AG08396 (cell line): Measurements from ENCODE around the gene IMPG1.

ENCODE experiments used
- DNase-seq: peaks from one replicate; pipeline ENCODE4 v3.0.0; 2012; ENCODE audit warnings: low spot score, mixed read lengths

IMPG1 gene

DNA sequence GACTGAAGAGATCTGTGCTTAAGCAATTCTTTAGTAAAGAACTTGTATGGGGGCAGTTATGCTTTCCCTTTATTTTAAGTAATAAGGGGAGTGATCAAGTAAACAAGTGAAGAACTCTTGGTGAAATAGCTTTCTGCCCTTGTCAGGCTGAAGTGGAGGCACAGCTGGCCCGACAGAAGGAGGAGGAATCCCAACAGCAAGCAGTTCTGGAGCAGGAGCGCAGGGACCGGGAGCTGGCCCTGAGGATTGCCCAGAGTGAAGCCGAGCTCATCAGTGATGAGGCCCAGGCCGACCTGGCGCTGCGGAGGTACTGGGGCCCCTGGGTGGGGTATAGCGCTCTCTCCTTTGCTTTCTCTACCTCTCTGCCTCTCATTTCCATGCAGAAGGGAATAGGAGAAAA lies 180.1 kb downstream of the IMPG1 start:
- no peak for DNase-seq

DNA sequence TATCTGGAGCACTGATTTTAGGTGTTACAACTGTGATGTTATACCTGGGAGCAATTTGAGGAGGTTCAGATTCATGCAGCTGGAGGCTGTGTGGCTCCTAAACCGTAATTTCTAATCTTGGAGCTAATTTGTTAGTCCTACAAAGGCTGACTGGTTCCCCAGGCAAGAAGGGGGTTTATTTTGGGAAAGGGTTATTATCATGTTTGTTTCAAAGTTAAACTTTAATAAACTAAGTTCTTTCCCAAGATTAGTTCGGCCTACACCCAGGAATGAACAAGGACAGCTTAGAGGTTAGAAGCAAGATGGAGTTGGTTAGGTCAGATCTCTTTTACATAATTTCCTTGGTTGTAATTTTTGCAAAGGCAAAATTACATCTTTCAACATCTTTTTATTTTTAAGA lies 187.6 kb downstream of the IMPG1 start:
- DNase-seq: no peak

DNA sequence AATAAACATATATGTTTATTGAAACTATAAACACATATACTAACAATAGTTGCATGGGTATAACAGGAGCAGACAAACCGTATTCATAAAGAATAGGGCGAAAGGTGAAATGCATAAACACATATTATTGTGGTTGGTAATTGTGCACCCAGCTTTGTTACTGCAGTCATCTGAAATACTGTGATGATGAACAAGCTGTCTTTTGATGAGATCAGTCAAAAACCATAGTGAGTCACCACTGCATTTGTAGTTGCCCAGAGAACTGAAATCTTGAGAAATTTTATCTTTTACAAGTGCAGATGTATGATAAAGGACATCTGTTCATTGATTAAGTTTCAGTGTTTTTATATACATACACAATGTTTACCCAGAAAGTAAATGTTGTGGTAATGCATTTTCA lies 189.7 kb downstream of the IMPG1 start:
- DNase-seq: peak; percentile 8

DNA sequence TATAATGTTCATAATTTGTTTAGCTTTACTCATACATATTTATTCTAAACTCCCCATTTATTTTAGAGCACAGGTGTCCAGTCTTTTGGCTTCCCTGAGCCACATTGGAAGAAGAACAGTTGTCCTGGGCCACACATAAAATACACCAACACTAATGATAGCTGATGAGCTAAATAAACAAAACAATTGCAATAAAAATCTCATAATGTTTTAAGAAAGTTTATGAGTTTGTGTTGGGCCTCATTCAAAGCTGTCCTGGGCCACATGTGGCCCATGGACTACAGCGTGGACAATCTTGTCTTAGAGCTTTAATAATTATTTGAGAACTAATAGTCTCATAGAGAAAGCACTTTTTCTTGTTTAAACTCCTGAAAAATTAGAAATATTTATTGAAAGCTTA lies 192.2 kb downstream of the IMPG1 start:
- no peak for DNase-seq

DNA sequence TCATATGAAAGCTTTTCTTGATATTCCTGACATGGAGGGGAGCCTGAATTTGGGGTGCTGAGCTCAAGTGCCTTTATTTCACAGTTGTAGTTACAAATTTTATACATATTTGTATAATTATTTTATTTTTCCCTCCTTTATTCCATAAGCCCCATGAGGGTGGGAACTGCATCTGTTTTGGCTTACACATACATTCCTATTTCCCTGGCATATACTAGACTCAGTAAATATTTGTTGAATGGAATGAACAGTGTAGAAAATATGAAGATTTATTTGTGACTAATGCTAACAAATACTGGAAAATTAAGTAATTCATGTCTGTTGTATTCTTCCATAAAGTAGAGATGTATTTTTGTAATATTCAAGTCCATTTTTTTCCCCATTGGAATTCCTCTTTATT lies 196.3 kb downstream of the IMPG1 start:
- no peak for DNase-seq

DNA sequence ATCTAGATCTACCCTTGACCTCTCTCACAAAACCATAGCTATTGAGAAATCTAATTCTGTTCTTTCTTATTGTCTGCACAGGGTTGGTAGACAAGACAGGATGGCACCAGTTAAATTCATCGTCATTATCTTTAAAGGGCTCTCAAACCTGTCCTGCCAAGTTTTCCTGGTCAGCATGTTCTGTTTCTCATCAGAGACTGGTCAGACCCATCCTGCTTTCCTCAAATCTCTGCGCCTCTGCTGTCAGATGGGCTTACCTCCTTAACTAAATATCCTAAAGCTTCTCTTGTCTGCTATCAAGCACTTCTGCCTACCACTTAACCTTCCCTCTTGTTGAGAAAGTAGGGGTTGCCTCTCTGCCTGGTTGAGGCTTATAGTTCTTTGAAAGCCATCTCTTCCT lies 198.2 kb downstream of the IMPG1 start:
- DNase-seq: no peak
